NOMO-1 treated with DMSO at 0.1 percent for 48 hours (cell line): ENCODE measurements around the gene NTM.

Experiments used
- DNase-seq: peaks from one replicate; lab custom pipeline; 2025; ENCODE audit not compliant: unreplicated experiment; lab: John Stamatoyannopoulos, UW

NTM gene

DNA sequence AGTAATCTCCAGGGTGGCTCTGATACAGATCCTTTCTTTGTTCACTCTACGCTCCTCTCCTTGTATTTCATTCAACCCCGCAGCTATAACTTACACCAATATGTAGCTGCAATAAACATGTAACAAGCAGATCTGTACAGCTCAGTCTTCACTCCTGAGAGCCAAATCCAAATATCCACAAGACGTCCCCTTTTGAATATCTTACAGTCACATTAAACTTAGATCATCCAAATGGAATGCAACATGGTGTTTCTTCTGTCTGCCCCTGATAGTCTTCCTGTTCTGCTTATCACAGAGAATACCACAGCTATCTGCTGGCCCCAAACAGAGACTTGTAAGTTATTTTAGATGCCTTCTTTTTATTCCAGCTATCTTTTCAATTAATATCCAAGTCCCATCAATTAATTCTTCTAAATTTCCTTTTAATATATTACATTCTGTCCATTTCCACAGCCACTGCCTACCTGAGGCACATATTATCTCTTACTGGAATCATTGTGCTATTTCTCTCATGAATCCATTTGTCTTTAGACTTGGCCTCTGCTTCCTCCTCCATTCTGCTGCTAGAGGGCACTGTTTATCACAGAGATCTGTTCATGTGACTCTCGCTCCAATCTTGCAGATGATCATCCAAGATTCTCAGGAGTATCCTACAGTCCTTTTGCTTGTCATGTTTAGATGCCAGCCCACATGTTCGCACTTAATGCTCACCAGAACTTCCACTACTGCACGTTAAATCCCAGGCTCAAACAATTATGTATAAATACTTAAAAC, 908.6 kb downstream of the NTM start:
- DNase-seq = no peak

DNA sequence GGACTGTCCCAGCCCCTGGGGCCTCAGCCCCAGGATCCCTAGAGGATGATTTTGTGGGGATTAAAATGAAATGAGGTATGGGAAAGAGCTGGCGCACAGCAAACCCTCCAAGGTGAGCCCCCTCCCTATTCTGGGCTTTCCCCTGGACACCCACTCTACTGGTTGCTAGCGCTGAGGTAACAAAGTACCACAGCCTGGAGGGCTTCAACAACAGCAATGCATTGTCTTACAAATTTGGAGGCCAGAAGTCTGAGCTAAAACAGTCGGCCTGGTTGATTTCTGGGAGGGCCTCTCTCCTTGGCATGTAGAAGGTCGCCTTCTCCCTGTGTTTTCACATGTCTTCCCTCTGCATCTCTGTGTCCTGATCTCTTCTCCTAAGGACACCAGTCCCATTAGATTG, 913.6 kb downstream of the NTM start:
- no peak for DNase-seq

DNA sequence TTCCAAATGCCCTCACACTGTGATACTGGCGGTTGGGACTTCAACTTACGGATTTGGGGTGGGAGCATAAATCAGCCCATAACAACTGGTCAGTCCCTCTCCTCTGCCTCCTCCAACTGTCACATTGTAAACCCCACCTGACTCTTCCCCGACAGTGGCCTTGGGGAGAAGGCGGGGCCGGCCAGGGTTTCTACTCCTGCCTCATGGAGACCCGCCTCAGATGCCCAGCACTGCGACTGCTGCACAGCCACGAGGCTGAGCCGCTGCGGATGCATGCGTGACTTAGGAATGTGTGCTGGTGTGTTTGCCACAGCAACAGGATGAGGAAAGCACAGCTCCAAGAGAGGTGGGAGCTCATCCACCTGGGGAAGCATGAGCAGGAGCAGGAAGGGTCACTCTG, 914.2 kb downstream of the NTM start:
- DNase-seq = no peak

DNA sequence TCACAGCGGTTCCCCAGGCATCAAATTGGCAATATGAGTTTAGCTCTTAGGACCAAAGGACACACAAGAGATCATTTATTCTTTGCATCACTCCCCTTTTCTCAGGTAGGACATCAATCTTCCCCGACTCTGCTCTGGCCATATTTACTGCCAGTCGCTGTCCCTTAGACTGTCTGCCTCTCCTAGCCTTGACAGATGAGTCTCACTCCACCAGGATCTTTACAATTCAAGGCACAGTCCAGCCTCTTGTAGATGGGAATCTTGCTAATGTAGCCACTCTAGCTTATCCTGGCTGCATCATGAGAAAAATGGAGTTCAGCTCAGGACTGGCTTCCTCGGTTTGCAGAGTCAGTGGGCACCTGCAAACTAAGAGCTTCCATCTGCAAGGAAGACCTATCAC, 915.2 kb downstream of the NTM start:
- DNase-seq = no peak

DNA sequence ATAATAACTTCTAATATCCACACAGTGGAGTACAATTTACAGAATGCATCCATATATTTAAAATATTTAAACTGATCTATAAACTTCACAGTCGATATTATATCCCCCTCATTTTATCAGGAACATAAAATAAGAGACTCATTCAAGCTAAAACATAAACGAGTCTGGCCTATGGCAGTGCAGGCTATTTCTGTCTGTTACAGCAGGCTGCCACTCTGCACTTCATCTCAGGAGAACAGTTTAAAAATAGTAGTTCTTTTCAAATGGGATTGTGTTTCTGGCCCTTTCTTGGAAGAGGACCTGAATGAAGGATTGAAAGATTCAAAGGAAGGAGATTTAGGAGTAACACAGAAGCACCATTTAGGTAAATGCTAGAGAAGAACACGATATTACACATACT, 915.7 kb downstream of the NTM start:
- no peak for DNase-seq

DNA sequence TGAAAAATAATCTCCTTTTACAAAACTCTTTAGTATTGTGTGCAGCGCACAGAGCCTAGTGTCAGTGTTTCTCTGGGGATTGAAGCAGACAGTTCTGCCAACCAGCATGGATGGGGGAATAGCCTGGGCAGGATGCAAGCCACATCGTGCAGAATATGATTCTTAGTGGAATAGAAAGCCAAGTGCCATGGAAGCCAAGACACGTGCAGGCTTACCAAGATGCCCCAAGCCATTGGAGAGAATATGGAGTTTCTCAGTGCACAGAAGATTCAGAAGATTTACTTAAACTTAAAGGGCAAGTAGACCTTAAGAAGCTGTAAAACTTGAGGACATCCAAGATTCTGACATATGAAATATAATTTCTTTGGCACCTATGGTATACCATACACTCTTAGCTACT, 917.6 kb downstream of the NTM start:
- no peak for DNase-seq

DNA sequence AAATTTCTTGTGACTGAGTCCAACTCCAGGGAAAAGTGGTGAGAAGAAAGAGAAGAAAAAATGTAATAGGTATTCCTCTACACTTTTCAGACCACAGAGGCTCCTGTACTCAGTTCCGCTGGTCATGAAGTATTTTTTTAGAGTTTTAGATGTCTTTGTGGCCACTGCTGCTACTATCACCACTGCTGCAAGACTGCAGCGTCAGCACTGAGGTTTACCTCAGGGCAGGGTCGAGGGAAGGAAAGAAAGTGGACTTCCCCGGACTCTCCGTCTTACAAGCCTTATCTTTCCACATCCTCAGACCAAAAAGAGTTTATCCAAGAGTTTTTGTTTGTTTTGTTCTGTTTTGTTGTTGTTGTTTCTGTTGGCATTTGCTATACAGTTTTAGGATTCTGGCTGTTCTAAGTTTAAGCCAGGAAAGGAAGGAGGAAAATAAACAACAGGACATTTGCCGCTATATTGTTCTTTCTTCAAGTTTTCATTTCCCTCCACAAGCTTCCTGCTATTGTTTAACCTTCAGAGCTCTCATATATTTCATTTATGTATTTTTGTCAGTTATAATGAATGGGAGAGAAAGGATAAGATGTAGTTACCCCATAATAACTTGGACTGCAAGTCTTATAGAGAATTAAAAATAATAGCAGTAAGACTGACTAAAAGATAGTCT, 919.3 kb downstream of the NTM start:
- no peak for DNase-seq

DNA sequence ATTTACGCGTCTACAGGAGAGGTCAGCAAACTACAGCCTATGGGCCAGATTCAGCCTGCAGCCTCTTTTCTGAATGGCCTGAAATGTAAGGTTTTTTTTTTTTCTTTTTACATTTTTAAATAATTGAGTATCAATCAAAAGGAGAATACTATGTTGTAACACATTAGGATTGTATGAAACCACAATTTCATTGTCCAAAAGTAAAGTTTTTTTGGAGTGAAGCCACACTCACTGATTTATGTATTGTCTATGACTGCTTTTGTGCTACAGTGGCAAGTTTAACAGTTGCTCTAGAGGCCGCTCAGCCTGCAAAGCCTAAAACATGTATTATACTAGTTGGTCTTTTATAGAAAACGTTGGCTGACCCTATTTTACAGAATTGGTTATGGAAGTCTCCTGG, 923.2 kb downstream of the NTM start:
- DNase-seq = no peak

DNA sequence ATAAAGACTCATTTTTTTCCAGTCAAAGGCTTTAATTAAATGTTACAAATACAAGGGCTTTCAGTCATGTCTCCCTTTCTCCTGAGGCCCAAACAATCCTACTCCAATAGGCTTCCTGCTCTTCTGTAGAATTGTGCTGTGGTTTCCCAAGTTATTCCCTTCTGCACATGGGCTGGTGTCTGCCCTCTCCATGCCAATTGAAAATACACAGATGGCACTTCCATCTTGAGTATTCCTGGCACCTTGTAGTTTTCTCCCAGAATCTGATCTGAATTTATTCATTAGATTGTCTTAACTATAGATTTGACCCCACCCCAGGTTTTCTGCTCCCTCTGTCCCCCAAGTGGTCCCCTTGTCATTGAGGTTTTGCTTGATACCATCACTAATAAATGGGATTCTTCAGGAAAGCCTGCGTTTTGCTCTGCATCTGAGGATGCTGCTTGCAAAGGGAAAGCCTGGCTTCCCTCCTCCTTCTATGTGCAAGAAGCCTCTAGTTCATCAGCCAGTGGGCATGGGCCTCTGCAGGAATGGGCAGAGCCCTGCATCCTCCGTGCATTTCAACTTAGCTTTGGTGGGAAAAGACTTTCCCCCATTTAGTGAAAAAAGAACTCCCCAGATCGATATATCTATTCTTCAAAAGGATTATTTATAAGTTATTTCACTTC, 926.7 kb downstream of the NTM start:
- no peak for DNase-seq

DNA sequence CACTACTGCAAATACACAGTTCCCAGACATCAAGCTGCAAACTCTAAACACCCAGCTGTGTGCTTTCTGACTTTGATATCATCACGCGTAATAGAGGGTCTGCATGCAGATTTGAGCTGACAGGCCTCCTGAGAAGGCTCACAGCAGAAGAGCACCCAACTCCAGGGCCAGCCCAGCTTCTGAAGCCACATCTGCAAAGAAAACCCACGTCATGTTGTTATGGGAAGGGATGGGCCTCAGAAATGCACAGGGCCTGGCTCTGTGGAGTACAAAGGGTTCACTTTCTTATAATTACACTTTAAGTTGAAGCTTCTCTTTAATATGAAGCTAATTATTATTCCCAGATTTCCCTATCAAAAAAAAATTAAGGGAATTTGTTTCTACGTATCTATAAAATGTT, 927.9 kb downstream of the NTM start:
- no peak for DNase-seq

DNA sequence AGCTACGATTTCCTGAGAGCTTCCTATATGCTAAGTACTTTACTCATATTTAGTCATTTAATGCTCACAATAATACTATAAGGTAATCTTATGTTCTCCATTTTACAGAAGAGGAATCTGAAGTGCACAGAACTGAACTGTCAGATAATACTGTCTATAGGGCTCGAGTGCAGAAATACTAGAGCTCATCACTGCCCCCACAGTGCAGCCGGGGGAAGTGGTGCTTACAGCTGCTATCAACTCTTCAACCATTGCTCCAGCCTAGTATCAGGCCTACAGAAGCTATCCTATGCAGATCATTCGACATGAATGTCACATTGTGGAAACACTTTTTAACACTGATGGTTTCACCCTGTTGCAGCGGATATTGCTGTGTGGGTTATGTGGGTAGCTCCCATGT, 929.9 kb downstream of the NTM start:
- no peak for DNase-seq

DNA sequence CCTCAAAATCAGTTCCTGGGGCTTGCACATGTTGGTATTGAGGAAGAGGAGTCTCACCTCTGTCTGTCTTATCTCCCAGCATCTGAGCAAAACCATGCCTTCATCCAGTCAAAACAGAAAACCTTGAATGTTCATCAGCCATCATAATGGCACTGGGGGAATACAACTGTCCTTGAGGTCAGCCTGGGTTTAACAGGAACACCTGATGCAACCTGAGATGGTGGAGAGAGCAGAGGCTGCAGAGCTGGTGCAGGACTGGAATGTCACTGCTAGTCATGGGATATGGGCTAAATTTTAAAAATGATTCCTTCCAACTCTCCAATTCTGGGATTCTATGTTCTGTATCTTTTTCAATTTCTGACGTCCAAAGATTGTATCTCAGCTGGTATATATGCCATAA, 931.0 kb downstream of the NTM start:
- no peak for DNase-seq

DNA sequence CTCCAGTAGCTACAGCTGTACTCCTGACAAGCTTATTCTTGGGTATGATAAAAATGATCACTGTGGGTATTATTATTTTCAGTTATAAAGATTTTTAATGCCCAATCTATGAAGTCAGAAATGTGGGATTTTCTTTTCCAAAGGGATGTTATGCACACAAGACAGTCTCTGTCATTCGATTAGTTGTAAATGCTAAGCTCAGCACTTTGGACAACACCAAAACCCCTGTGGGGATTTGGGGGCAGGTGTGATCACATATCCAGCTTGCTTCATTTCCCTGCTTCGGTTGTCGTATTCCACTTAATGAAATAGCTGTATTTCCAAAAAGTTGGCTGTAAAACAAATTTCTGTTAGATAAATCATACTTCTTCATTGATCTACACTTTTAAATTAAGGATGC, 931.5 kb downstream of the NTM start:
- DNase-seq = no peak

DNA sequence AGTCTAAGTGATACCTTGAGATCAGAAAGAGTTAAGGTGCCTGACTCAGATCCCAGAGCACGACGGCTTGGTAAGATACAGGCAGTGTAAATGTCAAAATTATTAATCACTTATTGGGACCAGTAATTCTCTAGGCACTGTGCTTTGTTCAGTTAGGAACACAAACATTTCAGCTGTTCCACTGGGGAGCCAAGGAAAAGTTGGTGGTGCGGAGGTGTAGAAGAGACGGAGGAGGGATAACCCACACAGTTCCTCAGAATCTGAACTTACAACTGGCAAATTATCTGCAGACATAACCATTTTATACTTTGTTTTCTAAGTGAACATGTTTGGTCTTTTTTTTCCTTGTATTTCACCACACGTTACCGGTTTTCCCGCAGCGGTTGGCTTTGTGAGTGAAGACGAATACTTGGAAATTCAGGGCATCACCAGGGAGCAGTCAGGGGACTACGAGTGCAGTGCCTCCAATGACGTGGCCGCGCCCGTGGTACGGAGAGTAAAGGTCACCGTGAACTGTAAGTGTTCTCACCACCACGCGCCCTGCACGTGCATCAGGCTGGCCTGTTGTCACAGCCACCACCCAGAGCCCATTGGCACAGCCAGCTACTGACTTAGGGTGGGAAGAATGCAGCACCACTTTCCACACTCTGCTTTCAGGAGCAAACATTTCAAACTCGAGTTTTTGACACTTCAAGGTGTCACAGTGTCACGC, 937.0 kb downstream of the NTM start:
- no peak for DNase-seq

DNA sequence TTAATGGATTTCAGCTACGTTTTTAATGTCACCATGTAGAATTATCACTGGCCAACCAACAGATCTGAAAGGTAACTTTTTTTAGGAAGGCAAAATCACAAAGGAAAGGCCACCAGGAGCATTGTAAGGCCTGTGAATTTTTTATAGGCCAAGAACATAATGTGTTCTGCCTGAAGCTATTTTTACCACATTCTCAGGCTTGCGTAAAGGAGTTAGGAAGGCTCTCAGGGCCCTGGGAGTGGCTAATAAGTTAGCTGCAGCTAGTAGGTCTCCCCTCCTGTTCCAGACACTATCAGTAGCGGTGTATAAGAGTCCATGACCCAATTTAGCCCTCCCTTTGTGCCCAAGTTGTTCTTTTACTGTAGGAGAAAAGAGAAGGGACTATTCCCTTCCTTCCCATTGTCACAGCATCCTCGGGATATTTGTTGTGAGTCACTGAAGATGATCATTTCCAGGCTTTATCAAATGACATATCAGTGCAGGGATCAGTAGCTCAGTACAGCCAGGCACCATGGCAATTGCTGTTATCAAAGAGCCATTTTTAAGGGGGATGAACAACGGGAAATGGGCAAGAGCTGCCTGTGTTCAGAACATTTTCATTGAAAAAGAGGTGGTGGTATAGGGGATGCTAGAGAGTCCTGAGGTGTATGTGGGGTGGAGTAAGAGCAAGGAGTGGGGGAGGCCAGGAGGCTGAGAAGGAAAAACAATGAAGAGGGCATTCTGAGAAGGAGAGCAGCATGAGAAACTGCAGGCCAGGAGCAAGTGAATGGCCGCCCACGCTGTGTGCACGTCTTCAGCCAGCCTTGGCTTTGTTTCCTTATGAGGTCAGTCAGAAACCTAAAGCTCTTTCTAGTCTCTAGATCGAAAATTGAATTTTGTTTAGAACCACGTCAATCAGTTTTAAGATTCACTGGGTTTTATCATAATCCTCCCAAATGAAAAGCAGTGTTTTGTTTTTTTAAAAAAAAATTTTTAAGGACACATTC, 940.3 kb downstream of the NTM start:
- no peak for DNase-seq

DNA sequence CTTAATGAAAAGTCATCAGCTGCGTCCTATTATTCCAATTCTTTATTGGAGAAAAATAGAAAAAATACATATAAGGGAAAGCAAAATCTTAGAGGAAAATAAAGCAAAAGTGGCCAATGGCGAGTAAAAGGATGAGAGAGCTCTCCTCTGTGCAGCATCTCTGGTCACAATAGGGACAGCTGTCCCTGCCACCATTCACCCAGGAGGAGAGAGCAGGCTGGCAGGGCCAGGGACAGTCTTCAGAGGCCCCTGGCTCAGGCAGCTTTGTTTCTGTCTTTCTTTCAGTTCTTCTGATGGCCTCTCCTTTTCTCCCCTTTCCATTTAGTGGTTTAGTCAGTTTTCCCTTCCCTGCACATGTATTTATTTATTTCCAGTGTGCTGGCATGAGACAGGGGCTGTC, 941.3 kb downstream of the NTM start:
- no peak for DNase-seq

DNA sequence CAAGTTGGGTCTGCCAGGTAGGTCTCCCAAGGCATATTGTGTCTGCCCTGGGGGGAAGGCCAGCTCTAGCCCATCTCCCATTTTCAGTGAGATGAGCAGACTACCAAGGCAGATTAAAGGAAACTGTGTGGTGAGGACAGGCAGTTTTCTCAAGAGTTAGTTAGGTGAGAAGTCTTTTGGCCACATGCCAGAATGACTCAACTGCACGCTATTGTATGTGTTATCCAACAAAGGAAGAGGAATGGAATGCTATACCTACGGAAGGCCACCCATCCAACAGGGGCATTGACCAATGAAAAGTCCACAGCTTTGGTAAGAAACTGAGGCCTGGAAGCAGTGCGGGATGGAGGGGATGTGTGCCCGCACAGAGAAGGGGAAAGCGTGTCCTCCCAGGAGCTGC, 941.7 kb downstream of the NTM start:
- DNase-seq = no peak

DNA sequence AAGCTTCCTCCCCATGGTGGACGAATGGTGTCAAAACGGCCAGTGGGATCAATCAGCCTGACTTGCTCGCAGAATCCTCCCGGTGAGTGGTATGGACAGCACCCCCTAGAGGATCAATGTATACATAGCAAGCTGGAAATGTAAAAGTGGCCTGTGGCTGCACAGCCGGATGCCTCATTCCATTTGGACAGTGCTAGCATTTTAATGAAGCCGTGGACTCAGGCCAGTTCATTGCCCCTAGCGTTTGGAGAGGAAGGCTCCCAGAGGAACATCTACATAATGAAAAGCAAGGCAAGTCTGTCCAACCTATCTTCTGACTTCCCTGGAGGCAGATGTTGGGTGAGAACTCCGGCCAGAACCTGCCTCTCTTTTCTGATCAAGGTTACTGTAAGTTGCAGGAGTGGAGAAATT, 942.3 kb downstream of the NTM start:
- DNase-seq = no peak

DNA sequence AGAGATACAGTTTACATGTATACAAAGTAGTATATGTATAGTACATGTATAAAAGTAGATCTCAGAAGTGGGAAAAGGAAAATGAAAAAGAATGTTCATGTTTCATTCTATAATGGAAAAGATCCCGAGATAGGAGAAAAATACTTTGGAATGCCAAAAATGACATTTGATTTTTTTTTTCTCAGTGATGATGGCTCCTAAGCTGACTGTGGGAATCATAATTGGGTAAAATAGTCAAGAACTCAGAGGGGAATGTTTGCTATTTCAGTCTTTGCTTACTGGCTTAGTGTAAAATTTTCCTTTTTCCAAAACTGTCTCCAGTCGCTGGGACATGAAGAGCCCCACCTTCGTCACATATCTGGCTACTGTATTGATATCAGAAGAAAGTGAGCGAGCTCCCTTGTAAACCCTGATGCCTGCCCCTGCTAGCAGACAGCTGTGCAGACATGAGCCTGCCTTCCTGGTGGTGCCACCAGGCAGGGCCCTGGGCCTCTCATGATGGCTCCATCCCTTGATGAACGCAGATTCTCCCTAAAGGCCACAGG, 944.6 kb downstream of the NTM start:
- no peak for DNase-seq

DNA sequence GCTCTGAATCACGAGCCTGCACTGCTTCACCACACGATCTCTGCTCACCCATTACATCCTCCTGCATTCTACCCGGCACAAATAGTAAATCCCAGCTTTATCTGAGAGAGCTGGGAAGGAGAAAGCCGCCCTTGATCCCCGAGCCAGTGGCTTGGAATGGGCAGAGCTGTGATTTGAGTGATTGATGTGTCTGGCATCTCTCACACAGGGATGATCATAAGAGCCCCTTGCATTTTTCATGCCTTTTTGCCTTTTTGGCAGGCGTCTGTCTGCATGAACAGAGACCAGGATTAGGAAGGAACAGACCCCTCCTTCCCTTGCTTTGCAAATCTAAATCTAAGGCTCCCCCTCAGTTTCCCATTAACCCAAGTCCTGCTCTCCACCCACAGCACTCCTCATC, 945.3 kb downstream of the NTM start:
- no peak for DNase-seq
